GM12801 (cell line): Measurements from ENCODE around the gene TCERG1L.

ENCODE experiments used
- TF ChIP-seq, protein P1 (sequence below): IDR thresholded peaks from one replicate; pipeline ENCODE4 v1.5.1; 2011; ENCODE audit warnings: control low read depth; ENCODE audit not compliant: insufficient read length; ENCODE audit errors: extremely low read depth

Gene TCERG1L

DNA sequence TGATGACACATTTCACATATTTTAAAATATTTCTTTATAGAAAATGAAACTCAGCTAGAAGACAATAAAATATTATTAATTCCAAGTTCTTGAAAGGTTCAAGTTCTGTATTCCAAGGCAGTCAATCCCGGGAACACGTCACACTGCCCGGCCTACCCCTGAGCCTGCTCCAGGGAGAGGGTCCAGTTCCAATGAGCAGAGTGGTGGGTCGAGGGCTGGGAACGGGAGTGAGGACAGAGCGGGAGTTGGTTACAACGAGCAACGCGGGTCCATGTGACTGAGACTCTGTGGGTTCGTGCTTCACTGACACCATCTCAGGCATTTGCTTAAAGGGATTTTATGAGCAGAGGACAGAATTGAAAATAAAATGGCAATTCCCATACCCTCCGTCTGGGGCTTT, 209.4 kb downstream of the TCERG1L start:
- TF ChIP-seq, protein P1, sequence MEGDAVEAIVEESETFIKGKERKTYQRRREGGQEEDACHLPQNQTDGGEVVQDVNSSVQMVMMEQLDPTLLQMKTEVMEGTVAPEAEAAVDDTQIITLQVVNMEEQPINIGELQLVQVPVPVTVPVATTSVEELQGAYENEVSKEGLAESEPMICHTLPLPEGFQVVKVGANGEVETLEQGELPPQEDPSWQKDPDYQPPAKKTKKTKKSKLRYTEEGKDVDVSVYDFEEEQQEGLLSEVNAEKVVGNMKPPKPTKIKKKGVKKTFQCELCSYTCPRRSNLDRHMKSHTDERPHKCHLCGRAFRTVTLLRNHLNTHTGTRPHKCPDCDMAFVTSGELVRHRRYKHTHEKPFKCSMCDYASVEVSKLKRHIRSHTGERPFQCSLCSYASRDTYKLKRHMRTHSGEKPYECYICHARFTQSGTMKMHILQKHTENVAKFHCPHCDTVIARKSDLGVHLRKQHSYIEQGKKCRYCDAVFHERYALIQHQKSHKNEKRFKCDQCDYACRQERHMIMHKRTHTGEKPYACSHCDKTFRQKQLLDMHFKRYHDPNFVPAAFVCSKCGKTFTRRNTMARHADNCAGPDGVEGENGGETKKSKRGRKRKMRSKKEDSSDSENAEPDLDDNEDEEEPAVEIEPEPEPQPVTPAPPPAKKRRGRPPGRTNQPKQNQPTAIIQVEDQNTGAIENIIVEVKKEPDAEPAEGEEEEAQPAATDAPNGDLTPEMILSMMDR, result no peak

DNA sequence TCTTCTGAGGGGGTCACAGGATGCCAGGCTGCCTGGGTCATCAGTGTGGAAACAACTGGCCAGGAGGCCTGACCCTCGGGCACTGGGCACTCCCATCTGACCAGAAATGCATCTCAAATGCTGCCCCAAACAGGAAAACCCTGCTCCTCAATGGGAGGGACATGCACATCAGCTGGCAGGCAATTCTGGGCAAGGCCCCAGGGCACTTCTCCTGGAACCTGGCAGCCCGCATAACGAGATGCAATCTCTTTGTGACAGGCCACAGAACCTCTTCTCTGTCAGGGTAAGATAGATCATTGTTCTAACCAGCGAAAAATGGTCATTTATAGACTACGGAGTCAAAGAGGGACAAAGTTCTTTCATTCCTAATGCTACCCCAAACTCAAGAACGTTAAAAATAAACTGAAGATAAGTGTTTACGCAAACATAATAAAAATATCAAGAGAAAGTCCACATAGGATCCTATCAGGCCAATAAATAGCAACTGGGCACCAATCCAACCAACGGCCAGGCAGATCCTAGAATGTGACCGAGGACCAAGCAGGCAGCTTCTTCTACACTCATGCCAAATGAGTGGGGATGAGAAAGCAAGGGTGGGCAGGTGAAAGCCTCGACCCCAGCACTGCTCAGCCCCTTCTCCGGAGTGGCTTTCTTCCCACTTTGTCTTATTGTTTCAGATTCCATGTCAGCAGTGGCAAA, 212.3 kb downstream of the TCERG1L start:
- TF ChIP-seq, protein P1, result no peak

DNA sequence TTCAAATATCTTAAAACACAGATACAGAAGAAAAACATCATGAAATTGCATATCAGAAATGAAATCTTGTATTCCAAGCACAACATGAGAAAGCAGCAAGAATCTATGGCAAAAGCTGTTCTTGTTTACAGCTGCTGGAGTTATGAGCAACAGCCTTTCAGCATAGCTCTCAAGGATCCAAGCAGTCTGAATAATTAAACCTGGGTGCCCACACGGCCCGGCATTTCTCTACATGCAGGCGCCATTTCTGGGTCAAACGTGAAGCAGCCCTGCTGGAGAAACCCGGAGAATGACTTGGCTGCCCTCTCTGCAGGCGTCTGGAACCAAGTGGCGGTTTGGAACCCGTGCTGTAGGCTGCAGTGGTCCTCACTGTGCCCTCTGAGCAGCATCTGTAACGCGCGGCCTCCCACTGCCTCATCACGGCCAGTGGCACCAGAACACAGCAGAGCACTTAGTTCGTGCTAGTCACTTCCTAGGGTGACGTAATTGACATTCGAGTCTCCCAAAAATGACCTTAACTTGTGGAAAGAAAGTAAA, 213.0 kb downstream of the TCERG1L start:
- TF ChIP-seq, protein P1, result no peak

DNA sequence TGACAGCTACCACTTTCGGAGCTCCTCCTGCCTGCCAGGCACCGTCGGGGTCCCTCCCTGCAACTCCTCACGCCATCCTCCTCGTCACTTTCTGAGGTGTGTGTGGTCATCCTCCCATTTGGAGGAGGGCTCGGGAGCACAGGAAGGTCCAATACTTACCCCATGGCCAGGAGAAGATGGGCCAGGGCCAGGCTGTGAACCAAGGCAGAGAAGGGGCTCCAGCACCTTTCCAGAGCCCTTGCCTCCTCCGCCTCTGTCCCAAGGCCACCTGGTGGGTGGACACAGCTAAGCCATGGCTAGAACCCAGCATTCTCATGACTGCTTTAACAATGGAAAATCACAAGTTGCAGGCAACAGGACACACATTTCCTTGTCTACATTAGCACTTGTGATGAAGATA, 215.5 kb downstream of the TCERG1L start:
- TF ChIP-seq, protein P1, result no peak

DNA sequence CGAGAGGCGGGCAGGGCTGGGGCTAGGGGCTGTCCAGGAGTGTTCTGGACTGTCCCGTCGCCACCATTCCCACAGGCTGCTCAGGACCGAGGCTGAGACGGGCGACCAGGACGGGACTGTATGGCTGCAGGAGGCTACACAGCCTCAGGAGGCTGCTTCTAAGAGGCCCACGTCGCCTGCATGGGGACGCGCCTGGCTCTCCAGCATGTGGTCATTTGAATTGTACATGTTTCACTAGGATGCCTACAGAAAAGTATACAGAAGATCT, 216.3 kb downstream of the TCERG1L start:
- TF ChIP-seq, protein P1, result no peak

DNA sequence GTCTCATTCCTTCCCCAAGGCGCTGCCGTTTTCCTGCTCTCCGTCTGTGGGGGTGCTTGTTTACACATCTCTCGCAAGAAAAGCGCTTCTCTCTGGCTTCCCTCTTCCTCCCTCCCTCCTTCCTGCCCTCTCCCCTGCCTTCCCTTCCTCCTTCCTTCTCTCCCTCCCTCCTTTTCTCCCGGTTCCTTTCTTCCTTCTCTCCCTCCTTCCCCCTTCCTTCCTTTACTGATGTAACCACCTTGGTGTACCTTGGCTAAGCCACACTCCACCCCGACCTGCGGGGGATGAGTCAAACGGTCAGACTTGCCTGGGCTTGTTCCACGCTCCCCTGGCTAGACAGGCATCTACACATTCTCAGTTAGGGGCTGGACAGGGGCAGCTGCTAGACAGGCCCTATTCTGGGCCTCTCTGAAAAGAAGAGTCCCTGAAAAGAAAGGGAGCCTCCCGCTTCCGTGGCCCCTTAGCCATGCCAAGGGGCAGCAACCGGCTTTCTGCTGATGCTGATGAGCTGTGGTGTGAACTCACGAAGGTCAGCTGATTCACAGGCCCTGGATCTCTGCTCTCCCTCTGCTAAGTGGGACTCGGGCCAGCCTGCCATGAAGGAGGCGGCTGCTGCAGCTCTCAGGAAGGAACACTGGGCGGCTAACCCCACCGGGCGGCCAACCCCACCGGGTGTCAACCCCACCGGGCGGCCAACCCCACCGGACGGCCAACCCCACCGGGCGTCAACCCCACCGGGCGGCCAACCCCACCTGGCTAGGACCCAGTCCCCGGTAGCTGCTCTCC, 216.8 kb downstream of the TCERG1L start:
- TF ChIP-seq, protein P1, result no peak

DNA sequence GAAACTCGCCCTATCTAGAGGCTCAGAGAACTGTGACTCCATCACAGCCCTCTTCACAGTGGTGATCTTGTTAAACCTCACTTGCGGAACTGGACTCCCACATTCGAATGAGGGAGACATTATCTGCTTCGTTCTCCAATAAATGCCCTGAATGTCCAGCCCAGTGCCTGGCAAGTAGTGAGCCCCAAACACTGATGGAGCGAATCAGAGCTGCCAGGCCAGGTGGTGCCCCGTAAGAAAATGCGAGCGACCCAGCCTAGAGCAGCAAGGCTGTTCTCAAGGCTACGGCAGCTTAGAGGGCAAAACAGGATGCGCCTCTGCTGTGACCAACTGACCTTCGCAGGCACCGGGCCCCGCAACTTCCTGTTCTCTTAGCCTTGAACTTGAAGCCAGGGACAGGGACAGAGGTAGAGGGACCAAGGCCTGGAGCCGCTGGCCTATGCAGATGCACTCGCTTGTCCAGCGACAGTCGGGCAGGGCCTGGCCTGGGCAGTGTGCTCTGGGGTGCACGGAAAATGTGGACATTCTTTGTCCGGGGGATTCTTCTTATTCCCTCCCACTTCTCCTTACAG, 217.6 kb downstream of the TCERG1L start:
- TF ChIP-seq, protein P1, result no peak
